H9 (cell line): ENCODE results near the gene ZER1. TPM values are rescaled to one million over a fixed set of nuclear protein-coding genes. Genes with fewer than 3 reads are reported as not detected.

ENCODE experiments used
- DNase-seq: peaks from one replicate; pipeline ENCODE4 v3.0.0-alpha.2; 2017
- H2AFZ ChIP-seq: one replicate; pipeline ENCODE4 v1.6.1; 2013; ENCODE audit warnings: mild to moderate bottlenecking, low read length, control low read depth, moderate library complexity
- H2AK5ac ChIP-seq: 2 replicates; pipeline ENCODE4 v1.6.1; 2013; ENCODE audit warnings: low read length, control low read depth, mixed read lengths; ENCODE audit not compliant: insufficient read length
- H2BK120ac ChIP-seq: one replicate; pipeline ENCODE4 v1.6.1; 2013; ENCODE audit warnings: low read depth, mild to moderate bottlenecking, low read length, control low read depth, inconsistent platforms; ENCODE audit not compliant: poor library complexity, severe bottlenecking
- H2BK12ac ChIP-seq: 2 replicates; pipeline ENCODE4 v1.6.1; 2013; ENCODE audit warnings: low read length, control low read depth, mixed read lengths, low read depth; ENCODE audit not compliant: insufficient read length
- H2BK15ac ChIP-seq: 2 replicates; pipeline ENCODE4 v1.6.1; 2013; ENCODE audit warnings: low read depth, low read length, control low read depth
- H2BK20ac ChIP-seq: one replicate; pipeline ENCODE4 v1.6.1; 2013; ENCODE audit warnings: low read depth, mild to moderate bottlenecking, low read length, control low read depth, inconsistent platforms; ENCODE audit not compliant: poor library complexity, severe bottlenecking
- H2BK5ac ChIP-seq: 2 replicates; pipeline ENCODE4 v1.6.1; 2013; ENCODE audit warnings: low read length, control low read depth, mixed read lengths; ENCODE audit not compliant: insufficient read length
- H3K14ac ChIP-seq: 2 replicates; pipeline ENCODE4 v1.6.1; 2013; ENCODE audit warnings: low read length, control low read depth; ENCODE audit not compliant: insufficient read depth
- H3K18ac ChIP-seq: 2 replicates; pipeline ENCODE4 v1.6.1; 2013; ENCODE audit warnings: low read depth, mild to moderate bottlenecking, mixed read lengths, low read length, control low read depth; ENCODE audit not compliant: insufficient read length
- H3K23ac ChIP-seq: 2 replicates; pipeline ENCODE4 v1.6.1; 2013; ENCODE audit warnings: low read length, control low read depth, mixed read lengths, low read depth; ENCODE audit not compliant: insufficient read length
- H3K23me2 ChIP-seq: 2 replicates; pipeline ENCODE4 v1.6.1; 2013; ENCODE audit warnings: low read depth, mild to moderate bottlenecking, mixed read lengths, low read length, control low read depth; ENCODE audit not compliant: insufficient read length, poor library complexity, severe bottlenecking
- H3K27ac ChIP-seq: 2 replicates; pipeline ENCODE4 v1.5.1; 2013; ENCODE audit warnings: low read length, control low read depth, mixed read lengths, low read depth; ENCODE audit not compliant: insufficient read length
- H3K27me3 ChIP-seq: 2 replicates; pipeline ENCODE4 v1.6.1; 2013; ENCODE audit warnings: low read length, control low read depth, inconsistent platforms; ENCODE audit not compliant: insufficient read depth
- H3K4ac ChIP-seq: 2 replicates; pipeline ENCODE4 v1.6.1; 2013; ENCODE audit warnings: low read depth, mild to moderate bottlenecking, control low read depth, inconsistent platforms, low read length, moderate library complexity
- H3K4me1 ChIP-seq: 2 replicates; pipeline ENCODE4 v1.6.1; 2013; ENCODE audit warnings: low read length, control low read depth, inconsistent platforms; ENCODE audit not compliant: insufficient read depth
- H3K4me2 ChIP-seq: 2 replicates; pipeline ENCODE4 v1.6.1; 2013; ENCODE audit warnings: low read length, control low read depth, mixed read lengths; ENCODE audit not compliant: insufficient read length, insufficient read depth
- H3K56ac ChIP-seq: 2 replicates; pipeline ENCODE4 v1.6.1; 2013; ENCODE audit warnings: low read depth, mild to moderate bottlenecking, mixed read lengths, low read length, control low read depth; ENCODE audit not compliant: insufficient read length
- H3K79me1 ChIP-seq: 2 replicates; pipeline ENCODE4 v1.6.1; 2013; ENCODE audit warnings: low read depth, mild to moderate bottlenecking, moderate library complexity, low read length, control low read depth, inconsistent platforms; ENCODE audit not compliant: insufficient read depth, poor library complexity, severe bottlenecking
- H3K79me2 ChIP-seq: 2 replicates; pipeline ENCODE4 v1.6.1; 2013; ENCODE audit warnings: low read length, control low read depth, inconsistent platforms; ENCODE audit not compliant: insufficient read depth
- H3K9ac ChIP-seq: 2 replicates; pipeline ENCODE4 v1.6.1; 2013; ENCODE audit warnings: low read length, control low read depth, mixed read lengths; ENCODE audit not compliant: insufficient read length; ENCODE audit errors: extremely low read depth
- H3K9me3 ChIP-seq: one replicate; pipeline ENCODE4 v1.6.1; 2013; ENCODE audit warnings: low read depth, low read length, inconsistent platforms; ENCODE audit not compliant: control insufficient read depth
- H3T11ph ChIP-seq: one replicate; pipeline ENCODE4 v1.6.1; 2013; ENCODE audit warnings: mild to moderate bottlenecking, low read length, control low read depth, inconsistent platforms
- H4K20me1 ChIP-seq: one replicate; pipeline ENCODE4 v1.6.1; 2013; ENCODE audit not compliant: control insufficient read depth, insufficient read length, insufficient read depth
- H4K5ac ChIP-seq: 2 replicates; pipeline ENCODE4 v1.6.1; 2013; ENCODE audit warnings: low read depth, mild to moderate bottlenecking, mixed read lengths, low read length, control low read depth; ENCODE audit not compliant: insufficient read length
- H4K8ac ChIP-seq: replicated peaks from 2 replicates; pipeline ENCODE4 v1.6.1; 2013; ENCODE audit warnings: low read length, control low read depth, mixed read lengths, low read depth; ENCODE audit not compliant: insufficient read length
- H4K91ac ChIP-seq: 2 replicates; pipeline ENCODE4 v1.6.1; 2013; ENCODE audit warnings: low read depth, mild to moderate bottlenecking, moderate library complexity, mixed read lengths, low read length, control low read depth; ENCODE audit not compliant: insufficient read length
- H3K27ac Mint-ChIP-seq, 3 experiments: 2 replicates in 2 of 3; 3 replicates in 1 of 3; pipeline ENCODE4 v1.8.0; 2020 to 2021; ENCODE audit warnings: mixed read lengths in 3 of 3, mild to moderate bottlenecking in 1 of 3, moderate library complexity in 1 of 3
- H3K27me3 Mint-ChIP-seq: 2 replicates; pipeline ENCODE4 v1.8.0; 2021; ENCODE audit warnings: low read depth, mild to moderate bottlenecking, moderate library complexity, mixed read lengths
- H3K36me3 Mint-ChIP-seq, 3 experiments: 2 replicates in 2 of 3; 3 replicates in 1 of 3; pipeline ENCODE4 v1.8.0; 2020 to 2021; ENCODE audit warnings: low read depth in 3 of 3, mixed read lengths in 3 of 3; ENCODE audit not compliant: insufficient read depth in 1 of 3
- H3K4me1 Mint-ChIP-seq, 2 experiments: 2 replicates each; pipeline ENCODE4 v1.8.0; 2020; ENCODE audit warnings: mixed read lengths in 2 of 2
- H3K4me3 Mint-ChIP-seq, 2 experiments: 2 replicates in 1 of 2; 3 replicates in 1 of 2; pipeline ENCODE4 v1.8.0; 2020 to 2021; ENCODE audit warnings: mild to moderate bottlenecking in 2 of 2, mixed read lengths in 2 of 2, moderate library complexity in 1 of 2
- H3K9me3 Mint-ChIP-seq, 2 experiments: 2 replicates in 1 of 2; 3 replicates in 1 of 2; pipeline ENCODE4 v1.8.0; 2020; ENCODE audit warnings: mild to moderate bottlenecking in 2 of 2, mixed read lengths in 2 of 2, moderate library complexity in 1 of 2
- WGBS: extraction: QIAGEN DNeasy Blood & Tissue Kit; methylation state at CpG from one replicate; pipeline ENCODE4 v1.1.7; 2013; ENCODE audit warnings: missing lambda C conversion rate, low lambda C conversion rate, mixed read lengths; ENCODE audit not compliant: insufficient read length; ENCODE audit errors: extremely low coverage; 5-methylcytosine and 5-hydroxymethylcytosine counted together
- total RNA-seq: library from RNA; stranded (reverse); gene quantifications from 2 replicates; pipeline ENCODE4 v1.2.1, GENCODE V29; 2021
- TF ChIP-seq, protein P1 (sequence below): fragments of 200-600 bp; sonication (generic); conservative IDR thresholded peaks from 3 replicates; pipeline ENCODE4 v1.8.0; 2021; ENCODE audit warnings: antibody characterized with exemption, mild to moderate bottlenecking

The ZER1 gene
- total RNA-seq, 1 experiment from 2014 or later = 24.2 TPM

DNA sequence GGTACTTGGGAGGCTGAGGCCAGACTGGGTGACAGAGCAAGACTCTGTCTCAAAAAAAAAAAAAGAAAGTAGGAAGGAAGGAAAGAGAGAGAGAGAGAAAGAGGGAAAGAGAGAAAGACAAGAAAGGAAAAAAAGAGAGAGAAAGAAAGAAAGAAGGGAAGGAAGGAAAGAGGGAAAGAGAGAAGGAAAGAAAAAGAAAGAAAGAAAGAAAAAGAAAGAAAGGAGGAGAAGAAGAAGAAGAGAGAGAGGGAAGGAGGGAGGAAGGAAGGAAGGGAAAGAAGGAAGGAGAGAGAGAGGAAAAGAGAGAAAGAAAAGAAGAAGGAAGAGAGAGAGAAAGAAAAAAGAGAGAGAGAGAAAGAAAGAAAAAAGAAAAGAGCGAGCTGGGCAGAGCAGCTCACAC, 3.1 kb upstream of the ZER1 start:
- H2BK15ac ChIP-seq = no peak overlapping the region
- H3K18ac ChIP-seq = no peak overlapping the region
- H2BK120ac ChIP-seq = no peak overlapping the region
- Mint-ChIP-seq H3K27ac (no peak overlapping the region), H3K27me3 (peaks cover 2% of the 10 kb centered on the region; the same call in 1 of the 2 replicates), H3K4me1 (peaks cover 9 to 11% of the 10 kb centered on the region in 2 experiments), H3K4me3 (no peak overlapping the region), H3K36me3 (no peaks in the 10 kb centered on the region), H3K9me3 (peaks cover 15 to 17% of the 10 kb centered on the region in 2 experiments; a peak in 4 of 5 replicates)
- H3K23me2 ChIP-seq = peaks cover 12% of the 10 kb centered on the region
- H3K79me1 ChIP-seq = no peaks in the 10 kb centered on the region
- no peak overlapping the region for H3K14ac ChIP-seq
- no peaks in the 10 kb centered on the region; the same call in 1 of the 2 replicates for H3K79me2 ChIP-seq
- no peak overlapping the region for H4K91ac ChIP-seq
- no CpG with 5 or more reads among the region's 1 CpG for WGBS
- TF ChIP-seq, protein P1, sequence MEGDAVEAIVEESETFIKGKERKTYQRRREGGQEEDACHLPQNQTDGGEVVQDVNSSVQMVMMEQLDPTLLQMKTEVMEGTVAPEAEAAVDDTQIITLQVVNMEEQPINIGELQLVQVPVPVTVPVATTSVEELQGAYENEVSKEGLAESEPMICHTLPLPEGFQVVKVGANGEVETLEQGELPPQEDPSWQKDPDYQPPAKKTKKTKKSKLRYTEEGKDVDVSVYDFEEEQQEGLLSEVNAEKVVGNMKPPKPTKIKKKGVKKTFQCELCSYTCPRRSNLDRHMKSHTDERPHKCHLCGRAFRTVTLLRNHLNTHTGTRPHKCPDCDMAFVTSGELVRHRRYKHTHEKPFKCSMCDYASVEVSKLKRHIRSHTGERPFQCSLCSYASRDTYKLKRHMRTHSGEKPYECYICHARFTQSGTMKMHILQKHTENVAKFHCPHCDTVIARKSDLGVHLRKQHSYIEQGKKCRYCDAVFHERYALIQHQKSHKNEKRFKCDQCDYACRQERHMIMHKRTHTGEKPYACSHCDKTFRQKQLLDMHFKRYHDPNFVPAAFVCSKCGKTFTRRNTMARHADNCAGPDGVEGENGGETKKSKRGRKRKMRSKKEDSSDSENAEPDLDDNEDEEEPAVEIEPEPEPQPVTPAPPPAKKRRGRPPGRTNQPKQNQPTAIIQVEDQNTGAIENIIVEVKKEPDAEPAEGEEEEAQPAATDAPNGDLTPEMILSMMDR = no peak
- no peak overlapping the region for H2AFZ ChIP-seq
- H3K9ac ChIP-seq = no peak overlapping the region
- H3K9me3 ChIP-seq = no peaks in the 10 kb centered on the region
- H4K5ac ChIP-seq = no peak overlapping the region
- no peaks in the 10 kb centered on the region for H3K27me3 ChIP-seq
- H3T11ph ChIP-seq = no peak overlapping the region
- no peaks in the 10 kb centered on the region for H3K4me1 ChIP-seq
- no peak overlapping the region for H2AK5ac ChIP-seq
- DNase-seq = no peak
- H3K23ac ChIP-seq = no peak overlapping the region
- no peak overlapping the region for H2BK12ac ChIP-seq
- H3K4me2 ChIP-seq = no peak overlapping the region
- H2BK5ac ChIP-seq = no peak overlapping the region
- H4K8ac ChIP-seq = no peak overlapping the region
- H2BK20ac ChIP-seq = no peak overlapping the region
- H3K4ac ChIP-seq = no peak overlapping the region
- no peak overlapping the region for H3K56ac ChIP-seq
- H4K20me1 ChIP-seq = no peaks in the 10 kb centered on the region
- no peak overlapping the region for H3K27ac ChIP-seq
